Astrocyte (in vitro differentiated cells and primary cell): ENCODE measurements around the gene ERFE. TPM values are rescaled to one million over a fixed set of nuclear protein-coding genes. Genes with fewer than 3 reads are reported as not detected.

Source experiments
- DNase-seq: peaks from one replicate; pipeline ENCODE4 v3.0.0-alpha.2; 2010; ENCODE audit warnings: low read depth
- FAIRE-seq: peaks from 2 replicates; lab custom pipeline; 2011; peaks lifted over from hg19 to GRCh38; lab: Jason Lieb, UNC
- H2AFZ ChIP-seq: 2 replicates; pipeline ENCODE4 v1.6.0; 2012; ENCODE audit warnings: low read depth, low read length, inconsistent platforms
- H3K27ac ChIP-seq: 2 replicates; pipeline ENCODE4 v1.5.1; 2011; ENCODE audit warnings: low read depth, low read length, inconsistent platforms
- H3K27me3 ChIP-seq: 2 replicates; pipeline ENCODE4 v1.6.0; 2011; ENCODE audit warnings: low read length, inconsistent platforms; ENCODE audit not compliant: insufficient read depth
- H3K36me3 ChIP-seq: 2 replicates; pipeline ENCODE4 v1.5.1; 2011; ENCODE audit warnings: low read length, inconsistent platforms; ENCODE audit not compliant: insufficient read depth
- H3K4me1 ChIP-seq: 2 replicates; pipeline ENCODE4 v1.5.1; 2011; ENCODE audit warnings: low read length, inconsistent platforms; ENCODE audit not compliant: insufficient read depth
- H3K4me2 ChIP-seq: 2 replicates; pipeline ENCODE4 v1.6.0; 2012; ENCODE audit warnings: low read length, inconsistent platforms
- H3K4me3 ChIP-seq: 2 replicates; pipeline ENCODE4 v1.5.1; 2011; ENCODE audit warnings: low read depth, mild to moderate bottlenecking, low read length, inconsistent platforms; ENCODE audit not compliant: insufficient read depth
- H3K79me2 ChIP-seq: 2 replicates; pipeline ENCODE4 v1.6.0; 2012; ENCODE audit warnings: mild to moderate bottlenecking, low read length, inconsistent platforms; ENCODE audit not compliant: insufficient read depth
- H3K9ac ChIP-seq: 2 replicates; pipeline ENCODE4 v1.6.0; 2012; ENCODE audit warnings: mild to moderate bottlenecking, low read length, inconsistent platforms
- H3K9me3 ChIP-seq: 2 replicates; pipeline ENCODE4 v1.5.1; 2012; ENCODE audit warnings: low read depth, mild to moderate bottlenecking, low read length, inconsistent platforms; ENCODE audit not compliant: insufficient read depth
- H4K20me1 ChIP-seq: 2 replicates; pipeline ENCODE4 v1.6.0; 2012; ENCODE audit warnings: low read length, inconsistent platforms; ENCODE audit not compliant: insufficient read depth
- H3K27ac Mint-ChIP-seq: one replicate; pipeline ENCODE4 v1.8.0; 2021; ENCODE audit warnings: mild to moderate bottlenecking, mixed read lengths; ENCODE audit not compliant: unreplicated experiment
- H3K27me3 Mint-ChIP-seq: one replicate; pipeline ENCODE4 v1.8.0; 2021; ENCODE audit warnings: low read depth, mixed read lengths; ENCODE audit not compliant: unreplicated experiment
- H3K36me3 Mint-ChIP-seq: one replicate; pipeline ENCODE4 v1.8.0; 2021; ENCODE audit warnings: low read depth, mixed read lengths; ENCODE audit not compliant: unreplicated experiment
- H3K4me1 Mint-ChIP-seq: one replicate; pipeline ENCODE4 v1.8.0; 2021; ENCODE audit warnings: low read depth, mixed read lengths; ENCODE audit not compliant: unreplicated experiment
- H3K4me3 Mint-ChIP-seq: one replicate; pipeline ENCODE4 v1.8.0; 2021; ENCODE audit warnings: mild to moderate bottlenecking, moderate library complexity, mixed read lengths; ENCODE audit not compliant: unreplicated experiment
- H3K9me3 Mint-ChIP-seq: one replicate; pipeline ENCODE4 v1.8.0; 2021; ENCODE audit warnings: mild to moderate bottlenecking, mixed read lengths; ENCODE audit not compliant: unreplicated experiment
- CTCF ChIP-seq: IDR thresholded peaks from 2 replicates; pipeline ENCODE4 v1.5.1; 2011; ENCODE audit warnings: low read depth, mild to moderate bottlenecking, inconsistent platforms, low read length, moderate library complexity; ENCODE audit not compliant: insufficient read depth
- EZH2 ChIP-seq: IDR thresholded peaks from 2 replicates; pipeline ENCODE4 v1.6.1; 2012; ENCODE audit warnings: mild to moderate bottlenecking, low read length, inconsistent platforms; ENCODE audit not compliant: insufficient read depth
- total RNA-seq: library from RNA; stranded (reverse); gene quantifications from 2 replicates; pipeline ENCODE4 v1.2.1, GENCODE V29; 2021

The ERFE gene
- total RNA-seq, 1 donor from 2014 or later, result 1.4 TPM

- H3K4me2 ChIP-seq, result no peak overlapping the region
- H3K27ac ChIP-seq, result no peak overlapping the region
- H3K4me1 Mint-ChIP-seq, result peaks cover 26% of the 10 kb centered on the region
- no peak for TF ChIP-seq EZH2
- TF ChIP-seq CTCF, result no peak
- no peak overlapping the region for H3K27ac Mint-ChIP-seq
- no peak overlapping the region for H3K9ac ChIP-seq
- no peak for DNase-seq
- H3K4me1 ChIP-seq, result peaks cover 48% of the 10 kb centered on the region
- peaks cover 5% of the 10 kb centered on the region for H3K79me2 ChIP-seq
- H3K4me3 ChIP-seq, result no peak overlapping the region
- H3K9me3 ChIP-seq, result no peaks in the 10 kb centered on the region
- H3K36me3 Mint-ChIP-seq, result peaks cover 17% of the 10 kb centered on the region
- H3K36me3 ChIP-seq, result no peaks in the 10 kb centered on the region
- peaks cover 21% of the 10 kb centered on the region for H3K27me3 Mint-ChIP-seq
- H3K27me3 ChIP-seq, result no peaks in the 10 kb centered on the region
- no peaks in the 10 kb centered on the region for H3K9me3 Mint-ChIP-seq
- H4K20me1 ChIP-seq, result no peaks in the 10 kb centered on the region
- no peak overlapping the region for H2AFZ ChIP-seq
- no peak overlapping the region for H3K4me3 Mint-ChIP-seq
- no peak for FAIRE-seq
Observed at GRCh38 chr2:238165288-238165921, 6.6 kb downstream of the ERFE start.

- Histone ChIP-seq H4K20me1 (no peaks in the 10 kb centered on the region), H3K9ac (no peak overlapping the region), H2AFZ (no peak overlapping the region), H3K4me3 (no peak overlapping the region), H3K27ac (no peak overlapping the region), H3K4me2 (no peak overlapping the region), H3K27me3 (no peaks in the 10 kb centered on the region), H3K9me3 (no peaks in the 10 kb centered on the region), H3K79me2 (peaks cover 5% of the 10 kb centered on the region), H3K4me1 (peaks cover 53% of the 10 kb centered on the region), H3K36me3 (peaks cover 8% of the 10 kb centered on the region)
- no peak for DNase-seq
- H3K27me3 Mint-ChIP-seq, result peaks cover 13% of the 10 kb centered on the region
- H3K4me1 Mint-ChIP-seq, result peaks cover 26% of the 10 kb centered on the region
- H3K9me3 Mint-ChIP-seq, result no peaks in the 10 kb centered on the region
- no peak overlapping the region for H3K27ac Mint-ChIP-seq
- TF ChIP-seq CTCF (no peak), EZH2 (no peak)
- no peak overlapping the region for H3K4me3 Mint-ChIP-seq
- FAIRE-seq, result no peak
- peaks cover 17% of the 10 kb centered on the region for H3K36me3 Mint-ChIP-seq
Observed at GRCh38 chr2:238166391-238167343, 7.9 kb downstream of the ERFE start.
